Measurements from ENCODE around the gene PTPN6. TPM values are rescaled to one million over a fixed set of nuclear protein-coding genes. Genes with fewer than 3 reads are reported as not detected.

The PTPN6 gene
- total RNA-seq, 2 donors from 2014 or later = 30.6 to 43.2 TPM

- Histone ChIP-seq H3K27me3 (replicated peaks; ENCODE audit: insufficient read depth) (no peaks in the 10 kb centered on the region), H3K4me3 (peak overlapping the region; percentile 58 to 67), H3K36me3 (no peaks in the 10 kb centered on the region), H3K9me3 (no peaks in the 10 kb centered on the region), H3K4me1 (replicated peaks) (peaks cover 23% of the 10 kb centered on the region), H3K27ac (peak overlapping the region; percentile 94 to 97)
- under 1% methylated on average over 13 of the region's 13 CpGs for WGBS
- DNase-seq (ENCODE audit: low spot score) = peak; percentile 89
- intact Hi-C loops (cut with DNase I) = no loop called here
- TF ChIP-seq POLR2AphosphoS5 (IDR thresholded peaks at IDR 0.05) (peak; percentile 88), CTCF (IDR thresholded peaks at IDR 0.05) (no peak), POLR2A (IDR thresholded peaks at IDR 0.05) (peak; percentile 40)
Measured at GRCh38 chr12:6943389-6943721, 7.8 kb upstream of the PTPN6 start.

GRCh38 chr12:6943722-6944380, 7.3 kb upstream of the PTPN6 start, which contains the start of the genes C12orf57 and RNU7-1:
C12orf57 (plus strand) TSS chr12:6944022; CDS start chr12:6944122, 100 bp downstream.
RNU7-1 (plus strand) TSS chr12:6943816.
- Histone ChIP-seq H3K27me3 (replicated peaks; ENCODE audit: insufficient read depth) (no peaks in the 10 kb centered on the region), H3K9me3 (no peaks in the 10 kb centered on the region), H3K4me3 (peak within 1 kb of the TSS; percentile 58 to 67), H3K4me1 (replicated peaks) (peaks cover 18% of the 10 kb centered on the region), H3K36me3 (no peaks in the 10 kb centered on the region), H3K27ac (peak within 1 kb of the TSS; percentile 94 to 97)
- 0% methylated on average over 31 of the region's 31 CpGs for WGBS
- DNase-seq (ENCODE audit: low spot score) = peak; percentile 52
- TF ChIP-seq POLR2AphosphoS5 (IDR thresholded peaks at IDR 0.05) (peak; percentile 78), POLR2A (IDR thresholded peaks at IDR 0.05) (peak; percentile 56), CTCF (IDR thresholded peaks at IDR 0.05) (no peak)
- intact Hi-C loops (cut with DNase I) = no loop called here

GRCh38 chr12:6944381-6945186, 6.6 kb upstream of the PTPN6 start:
- peak overlapping the region; percentile 58 to 67 for H3K4me3 ChIP-seq
- H3K4me1 ChIP-seq (replicated peaks) = peaks cover 18% of the 10 kb centered on the region
- H3K27me3 ChIP-seq (replicated peaks; ENCODE audit: insufficient read depth) = no peaks in the 10 kb centered on the region
- peak overlapping the region; percentile 94 to 97 for H3K27ac ChIP-seq
- peak; percentile 81 to 97 (median 95) for TF ChIP-seq CTCF (IDR thresholded peaks at IDR 0.05)
- peak; percentile 52 for TF ChIP-seq POLR2A (IDR thresholded peaks at IDR 0.05)
- peak; percentile 83 for TF ChIP-seq POLR2AphosphoS5 (IDR thresholded peaks at IDR 0.05)
- no peaks in the 10 kb centered on the region for H3K36me3 ChIP-seq
- intact Hi-C loops (cut with DNase I) = loop anchor here (5.0 kb wide), 1 partner anchor 168 kb away; no protein-coding TSS in a partner anchor
- no peaks in the 10 kb centered on the region for H3K9me3 ChIP-seq
- 2% methylated on average over 48 of the region's 48 CpGs for WGBS
- DNase-seq (ENCODE audit: low spot score) = peak; percentile 95

GRCh38 chr12:6945613-6946012, 5.5 kb upstream of the PTPN6 start:
- DNase-seq (ENCODE audit: low spot score) = no peak
- peaks cover 18% of the 10 kb centered on the region for H3K4me1 ChIP-seq (replicated peaks)
- WGBS = 67% methylated on average over 11 of the region's 11 CpGs
- no peaks in the 10 kb centered on the region for H3K9me3 ChIP-seq
- H3K27me3 ChIP-seq (replicated peaks; ENCODE audit: insufficient read depth) = no peaks in the 10 kb centered on the region
- H3K27ac ChIP-seq = peak overlapping the region; percentile 94 to 97
- H3K4me3 ChIP-seq = peak overlapping the region in 1 of 2 donors; percentile 58
- TF ChIP-seq POLR2AphosphoS5 (IDR thresholded peaks at IDR 0.05) (no peak), CTCF (IDR thresholded peaks at IDR 0.05) (no peak), POLR2A (IDR thresholded peaks at IDR 0.05) (no peak)
- H3K36me3 ChIP-seq = no peaks in the 10 kb centered on the region
- intact Hi-C loops (cut with DNase I) = loop anchor here (5.0 kb wide), 1 partner anchor 167 kb away; no protein-coding TSS in a partner anchor
